Measurements from ENCODE around the gene TMEM126B. TPM values are rescaled to one million over a fixed set of nuclear protein-coding genes. Genes with fewer than 3 reads are reported as not detected.

Gene TMEM126B
- total RNA-seq, result 47.8 and 51.0 TPM in 2 replicates

DNA sequence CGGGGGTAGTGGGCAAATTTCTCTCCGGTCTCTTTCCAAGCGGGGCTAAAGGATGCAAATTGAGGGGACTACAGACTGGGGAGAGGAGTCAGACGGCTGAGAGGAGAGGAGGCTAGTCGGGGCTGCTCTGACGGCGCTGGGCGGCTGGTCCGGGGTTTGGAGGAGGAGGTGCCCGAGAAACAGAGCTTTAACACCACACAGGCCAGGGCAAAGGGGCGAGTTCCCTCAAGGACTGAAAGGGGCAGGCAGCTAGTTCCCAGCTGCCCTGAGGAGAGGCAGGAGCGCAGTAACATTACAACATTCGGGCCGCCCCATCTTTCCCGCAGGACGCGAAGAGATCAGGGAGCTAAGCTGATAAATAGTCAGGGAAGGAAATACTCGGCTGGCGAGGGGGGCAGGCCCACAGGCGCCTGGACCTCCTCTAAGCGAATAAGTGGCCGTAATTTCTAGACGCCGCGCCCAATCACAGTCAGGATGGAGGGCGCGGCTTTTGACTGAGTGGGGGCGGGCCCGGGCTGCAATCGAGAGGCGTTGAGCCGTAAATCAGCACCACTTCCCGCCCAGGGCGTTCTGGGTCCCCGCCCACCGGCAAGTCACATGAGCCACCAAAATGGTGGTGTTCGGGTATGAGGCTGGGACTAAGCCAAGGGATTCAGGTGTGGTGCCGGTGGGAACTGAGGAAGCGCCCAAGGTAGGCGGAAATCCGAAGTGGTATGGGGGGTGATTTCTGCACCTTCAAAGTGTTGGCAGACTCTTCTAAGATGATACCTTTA, at the start of gene TMEM126B:
TSS of gene TMEM126B (plus strand) at position 596 of the 773 bp plus-strand sequence. CDS start at position 611, 15 bp downstream.

GRCh38 chr11:85627332-85627997, 928 bp upstream of the TMEM126B start, which contains the start of gene DLG2:
Gene DLG2, minus strand, starts transcription at chr11:85627344.

DNA sequence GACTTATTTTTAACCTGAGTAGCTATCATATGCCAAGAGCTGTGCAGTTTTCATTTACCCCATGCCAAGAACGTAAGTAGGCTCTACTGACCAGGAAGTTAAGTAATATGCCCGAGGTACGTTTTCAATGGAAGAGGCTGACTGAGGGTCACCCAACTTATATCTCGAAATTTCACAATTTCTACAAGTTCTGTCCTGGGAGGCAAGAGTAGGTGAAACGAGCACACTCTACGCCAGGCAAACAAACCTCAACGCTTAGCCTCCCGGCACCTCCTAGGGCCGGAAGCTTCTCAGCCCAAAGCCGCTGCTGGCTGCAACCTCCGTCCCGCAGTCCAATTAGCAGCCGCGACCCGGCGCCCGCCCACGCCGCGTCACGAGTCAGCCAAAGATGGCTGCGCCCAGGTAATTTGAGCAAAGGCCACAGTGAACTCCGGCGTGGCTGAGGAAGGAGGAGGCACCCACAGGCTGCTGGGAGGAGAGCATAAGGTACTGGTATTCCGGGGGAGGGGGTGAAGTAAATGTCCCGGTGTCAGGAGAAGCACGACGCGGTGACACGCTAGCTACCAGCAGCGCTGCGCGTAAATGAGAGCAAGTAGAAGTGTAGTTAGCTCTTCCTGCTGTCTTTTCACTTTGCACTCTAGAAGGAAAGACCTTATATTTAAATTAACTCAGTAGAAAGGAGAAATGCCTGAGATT, 19.4 kb downstream of the TMEM126B start, which contains the start of gene TMEM126A:
TSS of gene TMEM126A (plus strand) at position 364 of the 696 bp plus-strand sequence. CDS start 2,289 bp downstream, outside the sequence.

DNA sequence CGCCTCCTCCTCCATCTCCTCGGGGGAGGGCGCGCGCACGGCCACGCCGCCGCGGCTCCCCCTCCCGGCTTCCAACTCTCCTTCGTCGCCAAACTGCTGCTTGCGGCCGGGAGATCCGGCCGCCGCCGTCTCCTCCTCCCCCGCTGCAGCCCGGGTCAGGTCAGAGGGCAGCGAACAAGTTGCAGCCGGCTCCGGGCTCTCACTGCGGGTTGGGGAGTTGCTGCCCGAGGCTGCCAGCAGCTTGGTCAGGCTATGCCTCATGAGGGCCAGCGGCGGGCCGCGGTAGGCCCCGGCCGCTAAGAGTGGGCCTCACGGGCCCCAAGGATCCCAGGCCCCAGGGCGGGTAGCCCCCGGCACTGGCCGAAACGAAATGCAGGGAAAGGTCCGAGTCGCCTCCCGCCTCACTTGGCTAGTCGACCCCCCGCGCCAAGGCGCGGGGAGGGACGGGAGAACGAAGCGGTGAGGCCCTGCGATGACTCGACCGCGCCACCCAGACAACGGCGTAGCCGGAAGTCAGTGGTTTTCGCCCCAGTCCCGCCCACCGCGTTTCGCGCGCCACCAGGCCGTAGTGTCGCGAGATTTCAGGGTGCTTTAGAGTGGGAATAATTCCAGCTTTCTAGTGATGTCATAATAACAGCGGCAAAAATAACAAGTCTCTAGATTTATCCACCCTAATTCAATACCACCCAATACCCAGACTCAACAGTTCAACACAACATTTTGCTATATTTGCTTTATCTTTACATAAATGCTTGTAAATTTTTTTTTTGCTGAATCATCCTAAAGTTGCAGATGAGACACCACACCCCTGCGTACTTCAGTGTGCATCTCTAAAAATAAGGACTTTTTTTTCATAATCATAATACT, 36.5 kb downstream of the TMEM126B start, which contains the start of gene CREBZF:
TSS of gene CREBZF (minus strand) at position 515 of the 867 bp plus-strand sequence. CDS start at position 261, 254 bp downstream.

DNA sequence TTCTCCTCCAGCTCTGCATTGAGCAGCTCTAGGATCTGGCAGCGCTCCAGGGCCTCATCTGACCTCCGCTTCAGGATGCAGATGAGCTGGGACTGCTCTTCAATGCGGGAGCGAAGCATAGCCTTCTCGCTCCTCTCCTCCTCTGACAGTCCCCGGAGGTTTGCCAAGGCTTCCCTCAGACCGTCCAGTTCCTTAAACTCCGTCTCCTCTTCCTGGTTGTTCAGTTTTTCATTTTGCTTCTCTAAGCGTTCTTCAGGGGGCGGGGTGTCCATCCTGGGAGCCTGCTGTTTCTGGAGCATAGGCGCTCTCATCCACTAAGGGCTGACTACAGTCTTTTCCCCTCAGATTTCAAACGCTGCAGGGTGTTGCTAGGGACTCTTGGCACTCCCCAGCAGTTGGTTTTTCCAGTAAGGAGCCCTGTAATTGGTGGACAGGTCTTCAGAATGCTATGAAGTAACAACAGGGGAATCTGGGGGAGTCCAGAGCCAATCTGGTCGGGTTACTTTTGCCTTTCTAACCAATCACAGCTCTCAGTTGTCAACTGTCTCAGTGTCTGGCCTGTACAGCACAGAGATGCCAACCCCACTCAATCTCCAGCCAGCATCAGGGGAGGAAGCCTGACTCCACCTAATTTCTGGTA, 57.5 kb downstream of the TMEM126B start, which contains the start of gene CCDC89:
TSS of gene CCDC89 (minus strand) at position 376 of the 640 bp plus-strand sequence. CDS start at position 311, 65 bp downstream.

Other genes with a start within 250 kb of the TMEM126B start
- gene DLG2, start 1.2 kb upstream of the TMEM126B start, total RNA-seq, result not detected in 2 replicates
- 27.4 and 35.7 TPM in 2 replicates for gene TMEM126A, start 19.4 kb downstream of the TMEM126B start, total RNA-seq
- gene CREBZF, start 36.5 kb downstream of the TMEM126B start, total RNA-seq, result 20.3 and 21.7 TPM in 2 replicates
- gene CCDC89, start 57.6 kb downstream of the TMEM126B start, total RNA-seq, result 1.3 and 5.3 TPM in 2 replicates
- gene SYTL2, start 182.5 kb downstream of the TMEM126B start, total RNA-seq, result 10.7 and 12.6 TPM in 2 replicates
- gene CCDC83, start 226.8 kb downstream of the TMEM126B start, total RNA-seq, result not detected in 2 replicates